Measurements from ENCODE around the gene VAMP7. TPM values are rescaled to one million over a fixed set of nuclear protein-coding genes. Genes with fewer than 3 reads are reported as not detected.
"Not testable (repeated sequence)": the region's sequence is repeated elsewhere in the genome, so short reads cannot be mapped to it uniquely, and the experiment has no call there.

VAMP7 gene
- total RNA-seq, 1 donor from 2014 or later: 27.7 TPM

DNA sequence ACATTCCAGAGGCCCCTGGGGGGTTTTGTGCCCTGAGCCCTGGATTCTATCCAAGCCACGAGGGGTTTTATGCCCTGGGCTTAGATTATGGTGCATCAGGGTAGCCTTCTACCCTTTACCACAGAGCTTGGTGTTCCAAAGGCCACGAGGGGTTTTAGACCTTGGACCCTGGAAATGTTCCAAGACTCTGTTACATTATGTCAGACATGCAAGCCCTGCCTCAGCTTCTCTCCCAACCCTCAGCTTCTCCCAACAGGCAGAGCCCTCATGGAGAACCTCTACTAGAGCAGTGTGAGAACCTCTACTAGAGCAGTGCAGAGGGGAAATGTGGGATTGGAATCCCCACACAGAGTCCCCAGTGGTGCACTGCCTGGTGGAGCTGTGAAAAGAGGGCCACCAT, 105.8 kb downstream of the VAMP7 start:
- not testable (repeated sequence) for FAIRE-seq; DNase-seq (ENCODE audit: low spot score in 2 of 2)

DNA sequence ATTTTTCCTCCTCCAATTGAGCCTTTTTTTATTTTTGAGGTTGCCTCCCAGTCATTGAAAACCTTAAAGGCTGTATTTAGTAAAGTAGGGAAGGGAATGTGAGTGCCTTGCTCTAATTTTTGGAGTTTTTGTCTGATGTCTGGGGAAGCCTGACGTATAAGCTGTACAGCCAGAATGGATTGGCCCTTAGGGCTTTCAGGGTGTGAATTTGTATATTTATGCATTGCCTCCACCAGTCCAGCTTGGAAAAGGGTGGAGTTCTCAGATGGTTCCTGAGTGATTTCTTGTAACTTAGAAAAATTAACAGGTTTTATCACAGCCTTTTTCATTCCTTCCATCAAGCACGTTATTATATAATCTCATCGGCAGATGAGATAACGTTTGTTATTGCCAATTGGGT, 107.7 kb downstream of the VAMP7 start:
- FAIRE-seq: no peak
- no peak for DNase-seq (ENCODE audit: low spot score in 2 of 2)

Small RNA genes lying within 50 kb of the gene (small RNA-seq; reads per million reads assigned to genes)
- not detected for gene DPH3P2

Other genes starting within 250 kb of the VAMP7 start
- gene IL9R, start 116.4 kb downstream of the VAMP7 start, total RNA-seq: not detected

Measured in frontal cortex (tissue), 4 donors.